HEK293 (cell line): ENCODE data around the gene SMAGP.
A peak's percentile ranks its signal among the peaks of the same experiment; 100 is the strongest.

Experiments used
- IKZF3 ChIP-seq: fragments of 450-650 bp; IDR thresholded peaks from 2 replicates; pipeline ENCODE4 v1.5.0; 2018; ENCODE audit warnings: missing biosample characterization, mild to moderate bottlenecking, missing genetic modification characterization, moderate library complexity
- KLF1 ChIP-seq: fragments of 450-650 bp; formaldehyde crosslinking; IDR thresholded peaks from 2 replicates; pipeline ENCODE4 v1.5.1; 2016; ENCODE audit warnings: missing biosample characterization, missing genetic modification characterization
- KLF10 ChIP-seq: fragments of 450-650 bp; IDR thresholded peaks from 2 replicates; pipeline ENCODE4 v1.5.1; 2018; ENCODE audit warnings: missing biosample characterization, mild to moderate bottlenecking, missing genetic modification characterization
- KLF9 ChIP-seq: fragments of 450-650 bp; formaldehyde crosslinking; IDR thresholded peaks from 2 replicates; pipeline ENCODE4 v1.5.1; 2016; ENCODE audit warnings: missing biosample characterization, missing genetic modification characterization, low read depth
- PRDM2 ChIP-seq: fragments of 450-650 bp; formaldehyde crosslinking; IDR thresholded peaks from 2 replicates; pipeline ENCODE4 v1.5.1; 2016; ENCODE audit warnings: missing biosample characterization, missing genetic modification characterization, borderline replicate concordance
- REPIN1 ChIP-seq: fragments of 450-650 bp; formaldehyde crosslinking; IDR thresholded peaks from 2 replicates; pipeline ENCODE4 v1.5.1; 2017; ENCODE audit warnings: missing biosample characterization, missing genetic modification characterization, low read depth
- SALL2 ChIP-seq: fragments of 450-650 bp; formaldehyde crosslinking; IDR thresholded peaks from 2 replicates; pipeline ENCODE4 v1.5.0; 2017; ENCODE audit warnings: missing biosample characterization, mild to moderate bottlenecking, missing genetic modification characterization, borderline replicate concordance
- SCRT2 ChIP-seq: fragments of 450-650 bp; formaldehyde crosslinking; IDR thresholded peaks from 2 replicates; pipeline ENCODE4 v1.5.1; 2016; ENCODE audit warnings: missing biosample characterization, missing genetic modification characterization
- SETDB1 ChIP-seq: IDR thresholded peaks from one replicate; pipeline ENCODE4 v1.6.1; 2017; ENCODE audit warnings: mild to moderate bottlenecking, low read length, moderate library complexity, mixed read lengths; ENCODE audit not compliant: insufficient read length
- SP2 ChIP-seq: fragments of 450-650 bp; formaldehyde crosslinking; IDR thresholded peaks from 2 replicates; pipeline ENCODE4 v1.5.1; 2016; ENCODE audit warnings: missing biosample characterization, missing genetic modification characterization
- YY1 ChIP-seq: fragments of 450-650 bp; formaldehyde crosslinking; IDR thresholded peaks from 2 replicates; pipeline ENCODE4 v1.5.1; 2018; ENCODE audit warnings: missing biosample characterization, missing genetic modification characterization
- YY2 ChIP-seq: fragments of 450-650 bp; formaldehyde crosslinking; IDR thresholded peaks from 2 replicates; pipeline ENCODE4 v1.5.1; 2016; ENCODE audit warnings: missing biosample characterization, missing genetic modification characterization
- ZBTB20 ChIP-seq: fragments of 450-650 bp; formaldehyde crosslinking; IDR thresholded peaks from 2 replicates; pipeline ENCODE4 v1.5.1; 2016; ENCODE audit warnings: missing biosample characterization, missing genetic modification characterization
- ZNF112 ChIP-seq: fragments of 450-650 bp; formaldehyde crosslinking; IDR thresholded peaks from 2 replicates; pipeline ENCODE4 v1.5.0; 2017; ENCODE audit warnings: missing biosample characterization, missing genetic modification characterization
- ZNF114 ChIP-seq: fragments of 450-650 bp; formaldehyde crosslinking; IDR thresholded peaks from 2 replicates; pipeline ENCODE4 v1.5.0; 2017; ENCODE audit warnings: missing biosample characterization, missing genetic modification characterization
- ZNF18 ChIP-seq: fragments of 450-650 bp; formaldehyde crosslinking; IDR thresholded peaks from 2 replicates; pipeline ENCODE4 v1.5.1; 2016; ENCODE audit warnings: missing biosample characterization, missing genetic modification characterization
- ZNF23 ChIP-seq: fragments of 450-650 bp; formaldehyde crosslinking; IDR thresholded peaks from 2 replicates; pipeline ENCODE4 v1.5.1; 2016; ENCODE audit warnings: missing biosample characterization, missing genetic modification characterization, borderline replicate concordance
- ZNF24 ChIP-seq: fragments of 450-650 bp; formaldehyde crosslinking; IDR thresholded peaks from 2 replicates; pipeline ENCODE4 v1.5.1; 2016; ENCODE audit warnings: missing biosample characterization, missing genetic modification characterization
- ZNF350 ChIP-seq: fragments of 450-650 bp; formaldehyde crosslinking; IDR thresholded peaks from 2 replicates; pipeline ENCODE4 v1.5.0; 2017; ENCODE audit warnings: missing biosample characterization, mild to moderate bottlenecking, missing genetic modification characterization
- ZNF37A ChIP-seq: fragments of 450-650 bp; IDR thresholded peaks from 2 replicates; pipeline ENCODE4 v1.5.1; 2018; ENCODE audit warnings: missing biosample characterization, missing genetic modification characterization
- ZNF473 ChIP-seq: fragments of 450-650 bp; formaldehyde crosslinking; IDR thresholded peaks from 2 replicates; pipeline ENCODE4 v1.5.1; 2017; ENCODE audit warnings: missing biosample characterization, missing genetic modification characterization
- ZNF501 ChIP-seq: fragments of 450-650 bp; formaldehyde crosslinking; IDR thresholded peaks from 2 replicates; pipeline ENCODE4 v1.5.1; 2016; ENCODE audit warnings: missing biosample characterization, missing genetic modification characterization
- ZNF544 ChIP-seq: fragments of 450-650 bp; formaldehyde crosslinking; IDR thresholded peaks from 2 replicates; pipeline ENCODE4 v1.5.0; 2017; ENCODE audit warnings: missing biosample characterization, missing genetic modification characterization
- ZNF555 ChIP-seq: fragments of 450-650 bp; formaldehyde crosslinking; conservative IDR thresholded peaks from 2 replicates; pipeline ENCODE4 v1.5.1; 2017; ENCODE audit warnings: missing biosample characterization, mild to moderate bottlenecking, missing genetic modification characterization, inconsistent platforms
- ZNF707 ChIP-seq: fragments of 450-650 bp; formaldehyde crosslinking; IDR thresholded peaks from 2 replicates; pipeline ENCODE4 v1.5.1; 2016; ENCODE audit warnings: missing biosample characterization, missing genetic modification characterization
- ZNF768 ChIP-seq: fragments of 450-650 bp; formaldehyde crosslinking; IDR thresholded peaks from 2 replicates; pipeline ENCODE4 v1.5.1; 2018; ENCODE audit warnings: missing biosample characterization, mild to moderate bottlenecking, missing genetic modification characterization
- ZSCAN16 ChIP-seq: fragments of 450-650 bp; formaldehyde crosslinking; IDR thresholded peaks from 2 replicates; pipeline ENCODE4 v1.5.1; 2016; ENCODE audit warnings: missing biosample characterization, missing genetic modification characterization
- ZSCAN23 ChIP-seq: fragments of 450-650 bp; formaldehyde crosslinking; IDR thresholded peaks from 2 replicates; pipeline ENCODE4 v1.5.1; 2016; ENCODE audit warnings: missing biosample characterization, missing genetic modification characterization
- TF ChIP-seq, protein P1 (sequence below): fragments of 450-650 bp; formaldehyde crosslinking; IDR thresholded peaks from 2 replicates; pipeline ENCODE4 v1.5.1; 2016; ENCODE audit warnings: missing biosample characterization, missing genetic modification characterization
- TF ChIP-seq, protein P2 (sequence below): sonication (generic); formaldehyde crosslinking; IDR thresholded peaks from 2 replicates; pipeline ENCODE4 v1.8.1; 2022; ENCODE audit warnings: mild to moderate bottlenecking, moderate library complexity, missing genetic modification reagents
- TF ChIP-seq, protein P3 (sequence below): fragments of 450-650 bp; formaldehyde crosslinking; IDR thresholded peaks from 2 replicates; pipeline ENCODE4; 2016; ENCODE audit warnings: missing biosample characterization, missing genetic modification characterization

Gene SMAGP

DNA sequence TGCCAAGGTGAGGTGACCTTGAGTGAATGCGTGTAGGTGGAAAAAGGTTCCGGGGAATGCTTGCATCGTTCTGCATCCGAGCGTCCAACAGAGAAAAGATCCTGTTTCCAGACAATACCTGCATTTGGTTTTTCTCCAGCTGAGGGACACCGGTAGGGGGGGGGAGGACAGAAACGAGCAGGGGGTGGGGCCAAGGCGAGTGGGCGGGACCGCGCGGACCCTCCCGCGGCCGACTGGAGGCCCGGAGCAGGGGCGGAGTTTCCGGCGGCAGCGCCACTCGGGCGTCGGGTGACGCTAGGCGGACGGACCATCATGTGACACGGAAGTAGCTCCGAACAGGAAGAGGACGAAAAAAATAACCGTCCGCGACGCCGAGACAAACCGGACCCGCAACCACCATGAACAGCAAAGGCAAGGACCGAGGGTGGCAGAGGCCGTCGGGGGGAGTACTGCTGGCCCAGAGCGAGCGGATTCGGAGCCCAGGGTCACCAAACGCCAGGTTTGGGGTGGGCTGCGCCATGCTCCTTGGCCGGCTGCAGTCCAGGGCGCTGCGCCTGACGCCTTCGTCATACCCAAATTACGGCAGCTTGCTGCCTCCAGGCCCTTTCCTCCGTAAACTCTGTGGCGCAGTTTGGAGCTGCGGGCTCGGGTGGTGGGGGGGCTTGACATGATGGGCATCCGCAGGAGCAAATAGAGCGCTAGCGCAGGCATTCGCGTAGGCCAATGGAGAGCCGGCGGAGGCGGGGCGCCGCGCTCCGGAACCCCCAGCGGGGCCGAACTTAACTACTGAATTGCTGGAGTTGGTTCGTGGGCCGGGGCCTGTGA, 31.5 kb downstream of the SMAGP start, which contains the start of gene DAZAP2 (continued):
- 0 out of 2 replicates have a peak, but pooled peaks have one; percentile 24 for TF ChIP-seq ZSCAN16 (tag by site-specific recombination)
- no peak for TF ChIP-seq ZNF473
- TF ChIP-seq ZNF707, result no peak
- no peak for TF ChIP-seq SALL2 (tag by site-specific recombination)
- TF ChIP-seq, protein P1, sequence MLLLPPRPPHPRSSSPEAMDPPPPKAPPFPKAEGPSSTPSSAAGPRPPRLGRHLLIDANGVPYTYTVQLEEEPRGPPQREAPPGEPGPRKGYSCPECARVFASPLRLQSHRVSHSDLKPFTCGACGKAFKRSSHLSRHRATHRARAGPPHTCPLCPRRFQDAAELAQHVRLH (tag by site-specific recombination), result peak; percentile 19; the same call in 1 of the 2 replicates
- 0 out of 2 replicates have a peak, but pooled peaks have one; percentile 9 for TF ChIP-seq KLF10 (tag by site-specific recombination)
- TF ChIP-seq ZNF37A (tag by site-specific recombination), result no peak
- peak; percentile 66 for TF ChIP-seq KLF1
- TF ChIP-seq ZNF18 (tag by site-specific recombination), result no peak
- no peak; the same call in 1 of the 2 replicates for TF ChIP-seq ZNF768 (tag by site-specific recombination)
- peak; percentile 93 for TF ChIP-seq ZNF501 (tag by site-specific recombination)
- no peak for TF ChIP-seq ZNF350 (tag by site-specific recombination)
- no peak for TF ChIP-seq PRDM2 (tag by site-specific recombination)
- 0 out of 2 replicates have a peak, but pooled peaks have one; percentile 10 for TF ChIP-seq SCRT2 (tag by site-specific recombination)
- TF ChIP-seq ZBTB20 (tag by site-specific recombination), result peak; percentile 58; the same call in 1 of the 2 replicates
- peak; percentile 91 for TF ChIP-seq ZNF24
- peak; percentile 83; the same call in 1 of the 2 replicates for TF ChIP-seq YY1
- peak; percentile 85 for TF ChIP-seq SP2
- no peak for TF ChIP-seq ZNF23 (tag by site-specific recombination)
- no peak for TF ChIP-seq ZNF114
- TF ChIP-seq, protein P2, sequence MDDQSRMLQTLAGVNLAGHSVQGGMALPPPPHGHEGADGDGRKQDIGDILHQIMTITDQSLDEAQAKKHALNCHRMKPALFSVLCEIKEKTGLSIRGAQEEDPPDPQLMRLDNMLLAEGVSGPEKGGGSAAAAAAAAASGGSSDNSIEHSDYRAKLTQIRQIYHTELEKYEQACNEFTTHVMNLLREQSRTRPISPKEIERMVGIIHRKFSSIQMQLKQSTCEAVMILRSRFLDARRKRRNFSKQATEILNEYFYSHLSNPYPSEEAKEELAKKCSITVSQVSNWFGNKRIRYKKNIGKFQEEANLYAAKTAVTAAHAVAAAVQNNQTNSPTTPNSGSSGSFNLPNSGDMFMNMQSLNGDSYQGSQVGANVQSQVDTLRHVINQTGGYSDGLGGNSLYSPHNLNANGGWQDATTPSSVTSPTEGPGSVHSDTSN (CRISPR knock-in tag), result peak; percentile 94
- TF ChIP-seq, protein P3, sequence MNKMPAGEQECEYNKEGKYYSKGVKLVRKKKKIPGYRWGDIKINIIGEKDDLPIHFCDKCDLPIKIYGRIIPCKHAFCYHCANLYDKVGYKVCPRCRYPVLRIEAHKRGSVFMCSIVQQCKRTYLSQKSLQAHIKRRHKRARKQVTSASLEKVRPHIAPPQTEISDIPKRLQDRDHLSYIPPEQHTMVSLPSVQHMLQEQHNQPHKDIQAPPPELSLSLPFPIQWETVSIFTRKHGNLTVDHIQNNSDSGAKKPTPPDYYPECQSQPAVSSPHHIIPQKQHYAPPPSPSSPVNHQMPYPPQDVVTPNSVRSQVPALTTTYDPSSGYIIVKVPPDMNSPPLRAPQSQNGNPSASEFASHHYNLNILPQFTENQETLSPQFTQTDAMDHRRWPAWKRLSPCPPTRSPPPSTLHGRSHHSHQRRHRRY (tag by site-specific recombination), result no peak
- TF ChIP-seq ZSCAN23, result peak; percentile 66; the same call in 1 of the 2 replicates
- no peak for TF ChIP-seq IKZF3
- TF ChIP-seq REPIN1 (tag by site-specific recombination), result 0 out of 2 replicates have a peak, but pooled peaks have one; percentile 59
- TF ChIP-seq ZNF555 (tag by site-specific recombination), result no peak
- TF ChIP-seq KLF9 (tag by site-specific recombination), result peak; percentile 82
- TF ChIP-seq ZNF544 (tag by site-specific recombination), result no peak
- TF ChIP-seq SETDB1, result no peak
- TF ChIP-seq ZNF112 (tag by site-specific recombination), result no peak
- TF ChIP-seq YY2, result peak; percentile 62; the same call in 1 of the 2 replicates
